HTERT RPE-1 (cell line): ENCODE measurements around the gene TNFSF12.
"Not testable (repeated sequence)": the region's sequence is repeated elsewhere in the genome, so short reads cannot be mapped to it uniquely, and the experiment has no call there.

Experiments
- in situ Hi-C: fragments of 300-500 bp; cut with MboI; formaldehyde crosslinking; loops from 4 replicates; pipeline ENCODE4 v1.14.3; 2020; ENCODE audit warnings: low sequenced_read_pairs

TNFSF12 gene

GRCh38 chr17:7583253-7584109 is 34.6 kb downstream of the TNFSF12 start, which contains the start of gene MPDU1:
MPDU1 (plus strand) TSS chr17:7583852; CDS start chr17:7583863, 11 bp downstream.
- in situ Hi-C loops = no loop called here

- in situ Hi-C loops = no loop called here
Measured at GRCh38 chr17:7586673-7587419, 38.0 kb downstream of the TNFSF12 start.

DNA sequence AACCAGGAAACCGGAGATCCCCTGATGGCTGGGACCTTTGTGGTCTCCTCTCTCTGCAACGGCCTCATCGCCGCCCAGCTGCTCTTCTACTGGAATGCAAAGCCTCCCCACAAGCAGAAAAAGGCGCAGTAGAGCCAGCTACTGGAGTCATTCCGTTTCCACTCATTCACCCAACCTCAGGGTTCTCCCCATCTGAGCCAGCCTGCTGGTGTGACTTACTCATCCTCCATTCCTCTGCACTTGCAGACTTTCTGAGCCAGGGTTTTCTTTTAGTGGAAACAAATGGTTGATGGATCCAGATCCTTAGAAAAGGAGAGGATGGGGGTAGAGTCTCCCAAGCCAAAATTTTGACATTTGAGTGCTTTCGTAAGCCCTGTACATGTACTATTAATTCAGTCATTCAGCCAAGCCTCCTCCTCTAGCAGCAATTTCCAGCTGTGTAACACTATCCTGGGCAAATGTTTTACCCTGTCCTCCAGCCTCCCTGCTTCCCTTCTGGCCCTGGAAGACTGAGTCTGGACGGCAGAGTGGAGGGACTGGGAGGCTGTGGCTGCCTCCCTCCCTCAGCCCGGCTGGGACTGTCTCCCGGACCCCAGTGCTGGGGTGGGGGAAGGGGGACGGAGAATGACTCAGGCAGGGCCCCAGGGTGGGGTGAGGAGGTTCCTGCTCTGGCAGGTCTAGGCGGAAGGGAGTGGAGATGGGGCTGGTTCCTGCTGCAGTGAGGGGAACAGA is 38.7 kb downstream of the TNFSF12 start:
- in situ Hi-C loops = no loop called here

GRCh38 chr17:7588553-7589203 is 39.8 kb downstream of the TNFSF12 start:
- in situ Hi-C loops = no loop called here

- in situ Hi-C loops = no loop called here
Measured at GRCh38 chr17:7589204-7589868, 40.5 kb downstream of the TNFSF12 start.

DNA sequence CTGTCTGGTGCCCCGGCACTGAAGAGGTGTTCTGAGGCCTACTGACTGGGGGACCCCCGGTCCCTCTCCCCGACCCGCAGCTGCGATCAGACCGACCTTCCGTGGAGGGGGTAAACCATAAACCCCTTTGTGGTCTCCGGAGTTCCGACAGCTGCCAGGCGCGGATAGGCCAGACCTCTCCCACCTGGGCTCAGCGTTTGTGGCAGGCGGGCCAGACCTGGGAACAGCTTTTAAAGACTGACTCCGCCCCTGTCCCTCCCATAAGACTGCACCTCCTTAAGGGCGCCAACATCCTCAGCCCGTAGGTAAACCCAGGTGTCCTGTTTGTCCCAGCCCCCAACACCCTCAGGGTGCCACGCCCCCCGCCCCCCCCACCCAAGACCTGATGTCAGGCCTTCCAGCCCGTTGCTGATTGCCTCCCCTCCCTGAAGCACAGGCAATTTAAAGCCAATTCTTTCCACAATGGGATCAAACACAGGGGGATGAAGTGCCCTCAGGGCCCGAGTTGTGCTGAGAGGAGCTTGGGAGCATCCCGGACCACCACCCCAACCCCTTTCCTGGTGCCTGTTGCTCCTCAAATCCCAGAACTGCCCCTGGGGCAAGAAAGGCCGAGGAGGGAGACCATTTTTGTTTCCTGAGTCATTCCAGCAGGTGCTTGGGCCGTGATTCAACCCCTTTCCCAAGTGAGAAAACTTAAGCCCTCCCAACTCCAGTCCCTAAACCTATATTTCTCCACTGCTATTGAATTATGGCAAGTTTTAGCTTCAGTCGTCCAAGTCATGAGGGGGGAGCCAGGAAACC is 41.2 kb downstream of the TNFSF12 start, which contains the start of gene SOX15:
Gene SOX15 (minus strand): TSS at position 204 of the 801 bp plus-strand sequence. CDS start 418 bp downstream, outside the sequence.
- in situ Hi-C loops = no loop called here

DNA sequence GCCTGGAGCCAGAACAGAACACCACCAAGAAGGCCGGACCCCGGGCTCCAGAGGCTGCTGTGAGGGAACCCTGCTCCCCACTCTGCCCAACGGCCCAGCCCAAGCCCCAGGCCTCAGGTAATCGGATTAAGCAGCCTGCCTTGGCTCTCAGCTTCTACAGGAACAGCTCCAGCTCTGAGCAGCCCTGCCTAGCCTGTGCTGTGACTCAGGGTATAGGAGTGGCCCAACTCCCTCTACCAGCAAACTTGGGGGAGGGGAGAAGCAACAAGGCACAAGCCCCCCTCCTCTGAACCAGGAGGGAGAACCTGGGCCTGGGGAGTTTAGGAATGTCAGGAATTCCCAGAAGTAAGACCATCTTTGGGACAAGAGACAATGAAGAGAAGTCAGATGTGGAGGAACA is 41.9 kb downstream of the TNFSF12 start:
- in situ Hi-C loops = no loop called here

DNA sequence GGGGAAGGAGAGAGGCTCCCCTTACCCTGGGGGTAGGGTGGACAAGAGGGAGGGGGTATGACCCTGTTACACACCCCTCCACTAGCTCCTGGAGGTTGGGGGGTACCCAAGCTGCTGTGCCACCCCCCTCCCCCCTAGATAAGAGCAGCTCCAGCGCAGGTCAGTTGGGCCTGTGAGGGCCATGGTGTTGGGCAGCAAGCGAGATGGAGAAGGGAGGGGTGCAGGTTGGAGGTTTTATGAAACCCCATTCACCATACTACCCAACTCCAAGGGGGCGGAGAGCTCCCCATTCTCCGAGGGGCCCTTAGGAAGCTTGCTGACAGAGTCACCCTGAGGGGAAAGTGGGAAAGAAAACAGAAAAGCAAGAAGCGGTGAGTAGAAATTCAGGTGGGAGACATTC is 42.7 kb downstream of the TNFSF12 start:
- in situ Hi-C loops = no loop called here

- in situ Hi-C loops = no loop called here
Measured at GRCh38 chr17:7592422-7593021, 43.7 kb downstream of the TNFSF12 start.

DNA sequence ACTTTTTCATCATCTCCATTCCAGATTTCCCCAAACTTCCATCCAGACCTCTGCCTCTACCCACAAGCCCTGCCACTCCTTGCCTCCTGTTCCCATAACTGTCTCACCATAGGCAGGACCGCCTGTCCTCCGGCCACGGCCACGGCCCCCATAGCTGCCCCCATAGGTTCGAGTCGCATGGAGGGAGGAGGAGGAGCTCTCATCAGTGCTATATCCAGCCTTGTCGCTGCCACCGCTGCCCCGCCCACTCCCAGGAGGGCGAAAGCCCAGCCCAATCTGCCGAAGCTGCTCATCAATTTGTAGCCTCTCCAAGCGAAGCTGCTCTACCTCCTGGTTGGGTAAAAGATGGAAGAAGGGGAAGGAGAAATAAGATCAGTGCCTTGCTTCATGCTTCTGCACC is 44.4 kb downstream of the TNFSF12 start:
- in situ Hi-C loops = no loop called here

- in situ Hi-C loops = not testable (repeated sequence)
Measured at GRCh38 chr17:7597561-7597960, 48.7 kb downstream of the TNFSF12 start.

DNA sequence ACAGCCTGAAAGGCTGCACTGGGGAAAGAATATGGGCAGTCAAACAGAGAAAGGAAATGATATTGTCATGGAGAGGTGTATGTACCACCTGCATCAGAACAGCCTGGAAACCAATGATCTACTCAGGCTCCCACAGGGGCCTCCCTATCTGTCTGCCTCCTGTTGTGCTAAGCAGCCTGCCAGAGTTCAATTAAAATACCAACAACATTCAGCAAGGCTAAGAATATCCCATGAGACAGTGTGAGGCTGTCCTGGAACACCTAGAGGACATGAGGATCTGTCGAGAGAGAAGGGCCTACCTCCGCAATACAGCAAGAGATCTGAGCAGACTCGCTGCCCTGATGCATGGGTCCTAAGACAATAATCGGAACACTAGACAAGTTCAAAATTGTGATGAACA is 57.4 kb downstream of the TNFSF12 start:
- in situ Hi-C loops = no loop called here
